Hematopoietic multipotent progenitor cell treated with erythropoietin and hydrocortisone succinate and interleukin-3 and kit ligand, for 4 days (in vitro differentiated cells): ENCODE results near the gene ZNF668.

ENCODE experiments used
- DNase-seq: peaks from one replicate; pipeline ENCODE4 v3.0.0-alpha.2; 2015

ZNF668 gene

DNA sequence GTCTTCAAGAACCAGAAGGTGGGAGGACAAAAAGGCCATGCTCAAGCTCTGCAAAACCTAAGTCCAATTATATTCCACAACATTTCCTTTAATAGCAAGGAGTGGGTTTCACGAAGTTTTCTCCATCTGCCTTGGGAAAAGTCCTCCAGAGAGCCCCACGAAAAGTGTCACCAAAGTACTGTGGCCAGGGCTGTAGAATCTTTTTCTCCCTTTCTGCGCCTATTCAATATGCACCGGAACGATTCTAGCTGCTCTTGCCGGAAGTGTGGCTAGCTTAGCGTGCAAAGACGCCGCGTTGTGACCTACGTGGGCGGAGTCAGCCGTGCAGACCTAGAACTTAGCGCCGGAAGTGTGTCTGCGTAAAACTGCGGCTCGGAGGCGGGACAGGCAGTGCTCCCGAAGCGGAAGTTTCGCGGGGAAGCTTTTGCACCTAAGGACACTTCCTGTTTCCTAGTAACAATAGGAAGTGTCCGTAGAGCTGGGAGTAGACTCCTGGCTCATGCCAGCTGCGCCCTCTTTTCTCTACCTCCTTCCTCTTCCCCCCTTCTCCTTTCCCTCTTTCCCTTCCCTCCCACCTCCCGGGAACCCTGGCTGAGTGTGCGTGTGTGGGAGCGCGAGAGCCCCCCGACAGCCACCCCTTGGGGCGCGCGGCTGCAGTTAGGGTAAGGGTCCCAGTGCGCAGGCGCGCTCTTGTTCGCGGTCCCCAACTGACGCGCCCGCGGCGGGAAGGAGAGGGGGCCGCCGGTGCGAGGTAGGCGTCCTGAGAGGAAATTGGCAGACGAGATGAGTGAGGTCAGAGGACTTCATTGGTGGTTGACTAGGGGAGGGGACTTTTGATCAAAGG is at the start of gene ZNF668, which contains the start of gene ZNF646:
TSS of gene ZNF668 (minus strand) at position 271 of the 844 bp plus-strand sequence. CDS start 9,781 bp downstream, outside the sequence.
TSS of gene ZNF646 (plus strand) at position 453 of the 844 bp plus-strand sequence. CDS start 1,903 bp downstream, outside the sequence.
- peak; percentile 100 for DNase-seq

GRCh38 chr16:31120129-31120528 is 46.1 kb upstream of the ZNF668 start:
- DNase-seq = no peak

GRCh38 chr16:31118223-31119155 is 44.4 kb upstream of the ZNF668 start:
- no peak for DNase-seq

DNA sequence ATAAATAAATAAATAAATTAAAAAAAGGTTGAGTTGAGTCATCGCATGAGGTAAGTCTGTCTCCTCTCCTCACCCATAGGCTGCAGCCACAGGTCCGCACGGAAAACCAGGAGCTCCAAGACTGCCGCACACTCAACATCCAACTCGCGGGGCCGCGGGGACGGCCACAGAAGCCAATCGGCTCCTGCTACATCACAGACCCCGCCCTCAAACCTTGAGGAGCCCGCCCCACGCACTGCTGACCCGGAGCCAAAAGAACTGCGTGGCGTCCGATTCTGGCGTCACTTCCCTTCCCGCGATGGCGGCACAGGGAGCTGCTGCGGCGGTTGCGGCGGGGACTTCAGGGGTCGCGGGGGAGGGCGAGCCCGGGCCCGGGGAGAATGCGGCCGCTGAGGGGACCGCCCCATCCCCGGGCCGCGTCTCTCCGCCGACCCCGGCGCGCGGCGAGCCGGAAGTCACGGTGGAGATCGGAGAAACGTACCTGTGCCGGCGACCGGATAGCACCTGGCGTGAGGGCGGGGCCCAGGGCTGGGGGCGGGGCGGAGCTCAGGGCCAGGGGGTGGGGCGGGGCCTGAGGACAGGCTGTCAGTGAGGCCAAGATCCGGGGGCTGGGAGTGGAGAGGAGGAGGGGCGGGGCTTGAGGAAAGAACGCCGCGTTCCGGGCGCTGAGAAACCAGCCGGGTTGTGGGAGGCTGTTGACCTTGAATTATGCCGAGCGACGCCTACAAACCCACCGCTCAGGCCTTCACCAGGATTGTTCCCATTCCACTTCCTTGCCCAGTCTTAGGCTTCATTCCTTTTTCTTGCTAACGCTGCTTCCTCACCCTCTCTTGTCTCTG is 43.6 kb upstream of the ZNF668 start, which contains the start of gene KAT8:
TSS of gene KAT8 (plus strand) at position 281 of the 839 bp plus-strand sequence. CDS start at position 299, 18 bp downstream.
- DNase-seq = peak; percentile 100

DNA sequence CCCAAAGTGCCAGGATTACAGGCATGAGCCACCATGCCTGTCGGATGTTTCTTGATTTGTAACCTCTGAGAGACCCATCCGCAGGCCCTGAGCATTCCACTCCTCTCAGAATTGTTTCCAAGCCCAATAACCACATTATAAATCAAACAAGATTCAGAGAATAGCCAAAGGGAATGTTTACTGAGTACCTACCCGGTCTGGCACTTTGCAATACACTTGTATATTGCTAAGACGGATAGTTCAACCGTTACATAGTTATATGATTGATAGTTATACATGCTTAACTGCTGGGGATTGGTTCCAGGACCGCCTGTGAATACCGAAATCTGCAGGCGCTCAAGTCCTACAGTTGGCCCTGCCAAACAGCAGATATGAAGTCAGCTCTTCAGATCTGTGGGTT is 40.4 kb upstream of the ZNF668 start:
- DNase-seq = no peak

DNA sequence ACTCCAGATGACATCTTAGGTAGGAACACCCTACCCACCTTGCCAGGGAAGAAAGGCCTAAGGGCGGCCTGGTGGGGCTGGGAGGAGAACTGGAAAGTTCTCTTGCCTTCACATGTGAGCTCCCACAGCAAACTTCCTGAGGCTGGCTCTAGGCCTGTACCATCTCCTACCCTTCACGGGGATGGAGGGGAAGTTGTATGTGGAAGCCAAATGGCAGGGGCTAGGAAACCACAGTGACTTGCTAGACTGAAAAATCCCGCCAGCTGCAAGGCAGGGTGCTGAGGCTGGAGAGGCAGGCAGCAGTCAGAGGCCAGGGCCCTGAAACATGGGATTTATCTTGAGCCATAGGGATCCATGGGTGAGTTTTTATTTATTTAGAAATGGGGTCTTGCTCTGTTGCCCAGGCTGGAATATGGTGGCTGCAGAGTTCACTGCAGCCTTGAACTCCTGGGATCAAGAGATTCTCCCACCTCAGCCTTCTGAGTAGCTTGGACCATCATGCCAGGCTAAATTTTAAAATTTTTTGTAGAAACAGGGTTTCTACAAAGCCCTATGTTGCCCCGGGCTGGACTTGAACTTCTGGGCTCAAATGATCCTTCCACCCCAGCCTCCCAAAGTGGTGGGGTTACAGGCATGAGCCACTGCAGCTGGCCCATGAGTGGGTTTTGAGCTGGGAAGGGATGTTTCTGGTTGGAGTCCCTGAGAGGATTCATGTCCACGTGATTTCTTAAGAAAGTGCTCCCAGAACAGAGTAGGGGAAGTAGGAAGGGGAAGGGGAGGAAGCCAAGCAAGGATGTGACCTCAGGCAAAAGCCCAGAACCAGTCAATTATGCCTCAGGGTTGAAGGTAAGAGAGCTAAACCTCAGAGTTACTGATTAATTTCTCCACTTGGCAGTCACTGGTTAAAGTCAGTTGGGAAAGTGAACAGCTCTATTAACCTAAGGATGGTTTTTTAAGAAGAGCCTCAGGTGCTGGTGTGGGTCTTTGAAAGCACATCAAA is 39.4 kb upstream of the ZNF668 start:
- DNase-seq = peak; percentile 83

DNA sequence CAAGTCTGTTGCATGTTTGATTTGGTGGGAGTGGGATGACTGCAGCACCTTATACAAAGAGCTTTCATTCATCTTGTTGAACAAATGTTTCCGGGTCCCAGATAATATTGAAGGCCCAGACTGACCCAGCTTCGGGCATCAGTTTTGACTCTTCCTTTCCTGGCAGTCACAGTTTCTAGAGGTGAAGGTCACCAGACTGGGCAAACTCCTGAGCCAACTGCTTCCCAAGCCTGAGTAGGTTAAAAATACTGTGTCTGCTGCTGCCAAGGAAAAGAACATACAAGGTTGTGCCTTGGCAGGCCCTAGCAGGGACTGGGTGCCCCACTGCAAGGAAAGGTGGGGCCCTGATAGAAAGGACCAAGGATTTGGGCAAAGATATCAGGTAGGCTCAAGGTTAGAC is 38.7 kb upstream of the ZNF668 start:
- DNase-seq = no peak

GRCh38 chr16:31111881-31112466 is 37.9 kb upstream of the ZNF668 start:
- no peak for DNase-seq

- DNase-seq = no peak
These were observed 36.3 kb upstream of the ZNF668 start for GRCh38 chr16:31110106-31111034.

GRCh38 chr16:31109622-31110021 is 35.6 kb upstream of the ZNF668 start:
- DNase-seq = no peak

GRCh38 chr16:31108794-31109558 is 34.9 kb upstream of the ZNF668 start:
- DNase-seq = peak; percentile 31

DNA sequence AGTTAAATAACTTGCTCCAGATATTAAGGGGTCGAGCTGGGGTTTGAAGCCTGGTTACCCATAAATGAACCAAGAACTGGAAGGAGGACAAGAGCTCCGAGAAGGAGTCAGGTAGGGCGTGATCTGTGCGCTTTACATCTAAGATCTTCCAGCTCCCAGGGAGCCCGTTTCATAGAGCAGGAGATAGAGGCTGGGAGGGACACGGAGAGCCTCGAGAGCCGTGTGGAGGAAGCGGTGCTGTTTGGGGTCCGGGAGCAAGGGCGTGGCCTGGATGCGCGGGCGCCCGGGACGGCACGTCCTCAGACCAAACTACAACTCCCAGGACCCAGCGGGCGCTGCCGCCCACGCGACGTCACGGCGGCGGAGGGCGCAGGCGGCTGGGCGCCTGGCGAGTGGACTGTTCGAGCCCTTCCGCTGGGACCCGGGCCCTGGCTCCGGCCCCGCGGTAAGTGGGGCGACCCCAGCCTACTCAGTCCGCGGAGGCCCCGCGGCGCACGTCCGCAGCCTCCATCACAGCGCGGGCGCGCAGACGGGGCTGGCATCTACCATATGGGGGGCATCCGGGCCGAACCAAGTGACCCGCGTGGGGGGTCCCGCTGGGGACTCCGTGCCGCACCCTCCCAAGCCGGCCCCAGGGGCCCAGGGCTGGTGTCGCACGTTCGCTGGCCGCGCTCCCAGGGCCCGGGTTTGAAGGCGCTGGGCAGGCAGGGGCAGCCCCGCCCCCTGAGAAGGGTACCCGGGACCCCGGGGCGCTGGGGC is 34.2 kb upstream of the ZNF668 start, which contains the start of gene BCKDK:
TSS of gene BCKDK (plus strand) at position 352 of the 759 bp plus-strand sequence. CDS start 838 bp downstream, outside the sequence.
- DNase-seq = peak; percentile 90

- no peak for DNase-seq
These were observed 33.4 kb upstream of the ZNF668 start for GRCh38 chr16:31107465-31107867.

GRCh38 chr16:31106509-31107464 is 32.7 kb upstream of the ZNF668 start:
- DNase-seq = no peak

DNA sequence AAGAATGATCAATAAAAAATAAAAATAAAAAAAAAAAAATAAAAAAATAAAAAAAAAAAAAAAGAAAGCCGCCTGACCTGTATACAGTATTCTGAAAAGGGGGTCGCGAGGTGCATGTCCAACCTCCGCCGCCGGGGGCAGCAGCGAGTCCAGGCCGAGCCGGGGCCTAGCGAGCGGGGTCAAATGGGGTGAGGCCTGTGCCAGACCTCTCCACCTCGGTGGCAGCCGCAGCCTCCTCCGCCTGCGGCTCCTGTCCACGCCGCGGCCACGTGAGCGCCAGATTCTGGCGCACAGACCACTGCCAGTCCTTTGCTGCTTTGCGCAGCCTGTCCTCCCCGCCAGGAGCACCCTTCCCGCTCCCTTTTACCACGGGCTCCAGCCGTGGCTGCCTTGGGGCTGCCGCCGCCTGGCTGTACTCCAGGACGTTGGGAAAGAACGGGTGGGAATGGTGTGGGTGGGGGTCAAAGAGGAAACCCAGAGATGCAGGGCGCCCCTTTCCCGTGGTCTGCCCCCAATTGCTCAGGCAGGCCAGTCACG is 31.7 kb upstream of the ZNF668 start:
- DNase-seq = peak; percentile 95
